Fibroblast of upper back skin (primary cell): ENCODE data around the gene MINDY4.

Experiments used
- DNase-seq: peaks from one replicate; pipeline ENCODE4 v3.0.0-alpha.2; 2013

Gene MINDY4

DNA sequence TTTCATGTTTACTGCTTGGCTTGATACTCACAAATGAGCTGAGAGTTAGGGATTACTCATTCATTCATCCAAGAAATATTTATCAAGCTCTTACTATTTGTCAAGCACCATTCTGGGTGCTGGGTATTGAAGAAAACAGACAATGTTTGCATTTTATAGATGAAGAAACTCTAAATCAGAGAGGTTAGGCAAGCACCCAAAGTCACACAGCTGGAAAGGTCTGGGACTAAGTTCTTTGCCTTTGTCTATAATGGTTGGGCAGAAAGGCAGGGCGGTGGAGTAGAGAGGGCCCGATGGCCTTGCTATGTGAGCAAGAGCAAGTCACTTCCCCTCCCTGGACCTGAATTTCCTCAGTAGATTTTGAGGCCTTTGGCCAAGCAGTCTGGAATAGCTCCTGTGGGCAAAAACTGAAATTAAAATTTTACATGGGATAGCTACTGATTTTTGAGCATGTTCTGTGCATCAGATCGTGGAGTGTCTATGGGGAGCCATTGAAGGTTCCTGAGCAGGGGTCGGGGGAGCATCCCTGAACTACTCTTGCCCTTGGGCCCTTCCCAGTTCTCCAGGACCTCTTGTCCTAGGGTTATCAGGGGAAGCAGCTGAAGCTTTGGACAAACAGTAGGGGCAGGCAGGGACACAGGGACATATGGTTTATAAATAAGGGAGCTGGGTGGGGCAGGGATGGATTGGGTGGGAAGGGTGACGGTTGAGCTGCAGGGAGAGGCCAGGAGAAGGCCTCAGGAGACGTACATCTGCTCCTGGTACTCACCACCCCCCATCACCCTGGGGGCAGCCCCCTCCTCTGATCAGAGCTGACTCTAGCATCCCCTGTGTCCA lies 163.7 kb downstream of the MINDY4 start:
- no peak for DNase-seq

DNA sequence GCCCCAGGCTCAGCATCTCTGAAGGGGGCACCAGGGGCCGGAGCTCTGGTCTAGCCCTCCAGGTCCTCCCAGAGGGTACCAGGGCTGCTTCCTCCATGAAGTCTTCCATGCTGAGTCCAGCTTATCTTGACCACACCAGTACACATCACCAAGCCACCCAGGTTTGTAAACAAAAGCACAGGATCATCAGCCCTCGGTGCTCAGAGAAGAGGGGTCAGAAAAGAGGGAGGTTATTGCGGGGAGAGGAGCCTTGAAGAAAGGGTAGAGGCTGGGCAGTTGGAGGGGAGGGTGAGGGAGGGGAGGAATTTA lies 164.3 kb downstream of the MINDY4 start:
- DNase-seq = no peak

- no peak for DNase-seq
Observed at GRCh38 chr7:30936650-30937245, 165.5 kb downstream of the MINDY4 start.

GRCh38 chr7:30937416-30937815 lies 166.2 kb downstream of the MINDY4 start:
- DNase-seq = no peak

- peak; percentile 61 for DNase-seq
Observed at GRCh38 chr7:30938435-30939316, 167.5 kb downstream of the MINDY4 start.

DNA sequence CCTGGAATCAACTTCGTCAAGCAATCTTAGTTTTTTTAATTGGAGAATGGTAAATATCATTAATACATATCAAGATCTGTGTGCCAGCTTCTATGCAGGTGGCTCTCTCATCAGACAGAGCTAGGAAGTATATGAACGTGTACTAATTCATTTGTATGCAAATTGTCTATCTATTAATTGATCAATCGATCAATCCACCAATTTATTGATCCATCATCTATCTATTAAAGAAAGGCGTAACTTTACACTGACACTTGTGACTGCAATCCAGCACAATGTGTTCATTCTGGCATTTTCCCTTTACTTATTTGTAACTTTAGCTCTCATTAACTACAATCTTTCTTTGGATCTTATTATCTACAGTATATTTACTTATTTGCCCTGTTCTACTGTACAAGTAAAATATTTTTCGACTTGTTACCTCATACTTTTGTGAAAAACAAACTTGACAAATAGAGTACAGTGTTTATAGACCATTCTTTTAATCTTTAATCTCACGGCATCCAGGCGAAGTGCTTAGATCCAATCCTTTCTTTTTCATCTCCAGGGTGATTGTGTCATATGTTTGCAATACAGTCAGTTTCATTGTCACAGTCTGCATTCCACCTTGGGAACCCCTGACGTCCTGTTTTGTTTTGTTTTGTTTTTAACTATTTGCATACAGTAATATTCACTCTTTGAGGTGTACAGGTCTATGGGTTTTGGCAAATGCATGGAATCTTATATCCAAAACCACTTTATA lies 170.5 kb downstream of the MINDY4 start:
- no peak for DNase-seq
